Heart left ventricle (tissue), 13 donors: ENCODE results near the gene DUSP28.

ENCODE experiments used
- POLR2A ChIP-seq, 2 donors: fragments of 450-650 bp; IDR thresholded peaks; one replicate each; pipeline ENCODE4 v1.6.1; 2017; ENCODE audit warnings: antibody characterized with exemption in 2 of 2, mild to moderate bottlenecking in 2 of 2, moderate library complexity in 2 of 2
- TF ChIP-seq, protein P1 (sequence below), 12 donors: fragments of 200-600 bp; sonication (generic) in 4 of 12; IDR thresholded peaks; one replicate each; pipeline versions ENCODE4 v1.5.0 to v1.8.0; 2018 to 2022; ENCODE audit warnings: antibody characterized with exemption in 12 of 12, mild to moderate bottlenecking in 5 of 12
- donor health status: ischemic (EF 13 %, LVEDD 7.1; RV severe dilation, severe dysfunction).
- donor health status: DM: no; HTN: yes; CAD: no.
- donor health status: DM: no; HTN: no; CAD: no.
- donor health status: ischemic (EF 25% LVEDD 6.9; RV normal size, moderate dysfunction).
- donor health status: ischemic (EF 25% LVEDD 5.7; RV mildly dilated, moderate dysfunction).
- donor health status: ischemic (EF 35%, LVEDD 5.7; RV mildly dilated, moderate dysfunction).
- donor health status: nonischemic (EF 11% LVEDD 7.7; RV severe dilation, severe dysfunction).
- donor health status: DM: yes; HTN: yes; CAD: no.
- donor health status: PGD.
- donor health status: ischemic (EF 29% LVEDD 5.4; RV normal size, mild dysfunction).
- donor health status: nonischemic (EF 23%, LVEDD 6.1; RV moderate dilation, normal function).

- TF ChIP-seq, protein P1, sequence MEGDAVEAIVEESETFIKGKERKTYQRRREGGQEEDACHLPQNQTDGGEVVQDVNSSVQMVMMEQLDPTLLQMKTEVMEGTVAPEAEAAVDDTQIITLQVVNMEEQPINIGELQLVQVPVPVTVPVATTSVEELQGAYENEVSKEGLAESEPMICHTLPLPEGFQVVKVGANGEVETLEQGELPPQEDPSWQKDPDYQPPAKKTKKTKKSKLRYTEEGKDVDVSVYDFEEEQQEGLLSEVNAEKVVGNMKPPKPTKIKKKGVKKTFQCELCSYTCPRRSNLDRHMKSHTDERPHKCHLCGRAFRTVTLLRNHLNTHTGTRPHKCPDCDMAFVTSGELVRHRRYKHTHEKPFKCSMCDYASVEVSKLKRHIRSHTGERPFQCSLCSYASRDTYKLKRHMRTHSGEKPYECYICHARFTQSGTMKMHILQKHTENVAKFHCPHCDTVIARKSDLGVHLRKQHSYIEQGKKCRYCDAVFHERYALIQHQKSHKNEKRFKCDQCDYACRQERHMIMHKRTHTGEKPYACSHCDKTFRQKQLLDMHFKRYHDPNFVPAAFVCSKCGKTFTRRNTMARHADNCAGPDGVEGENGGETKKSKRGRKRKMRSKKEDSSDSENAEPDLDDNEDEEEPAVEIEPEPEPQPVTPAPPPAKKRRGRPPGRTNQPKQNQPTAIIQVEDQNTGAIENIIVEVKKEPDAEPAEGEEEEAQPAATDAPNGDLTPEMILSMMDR (IDR thresholded peaks at IDR 0.05) = no peak
- TF ChIP-seq POLR2A (IDR thresholded peaks at IDR 0.05) = no peak
Observed at GRCh38 chr2:240564561-240565332, 4.6 kb downstream of the DUSP28 start.
